PC-3 (cell line): ENCODE results near the gene SLC2A4RG. TPM values are rescaled to one million over a fixed set of nuclear protein-coding genes. Genes with fewer than 3 reads are reported as not detected.
A peak's percentile ranks its signal among the peaks of the same experiment; 100 is the strongest.

Source experiments
- ATAC-seq: fragments of 200-7000 bp; cut with Tn5 transposase; 2 replicates; pipeline ENCODE4 v1.9.1; 2020; ENCODE audit warnings: mild to moderate bottlenecking, moderate library complexity
- BruUV-seq: library from RNA; stranded (reverse); fragments of 400-500 nt; replicated peaks from 2 replicates; lab custom pipeline; 2021; lab: Mats Ljungman, UMichigan
- CTCF ChIA-PET: fragments of 300-600 bp; sonication (Branson Sonifier 250); formaldehyde crosslinking; loops from one replicate; lab custom pipeline; 2022; ENCODE audit warnings: antibody characterized with exemption; lab: Charles Lee
- POLR2A ChIA-PET: fragments of 300-600 bp; sonication (Branson Sonifier 250); formaldehyde crosslinking; loops from one replicate; lab custom pipeline; 2022; ENCODE audit warnings: antibody characterized with exemption; ENCODE audit not compliant: unreplicated experiment; lab: Charles Lee
- DNase-seq: peaks from one replicate; pipeline ENCODE4 v3.0.0-alpha.2; 2015
- H2AFZ ChIP-seq: fragments of 300-600 bp; sonication (generic); 2 replicates; pipeline ENCODE4 v1.6.0; 2016; ENCODE audit warnings: antibody characterized with exemption, low read length
- H3F3A ChIP-seq: fragments of 300-600 bp; sonication (generic); one replicate; pipeline ENCODE4 v1.6.0; 2017; ENCODE audit warnings: antibody characterized with exemption, low read length, control low read depth, mild to moderate bottlenecking; ENCODE audit not compliant: unreplicated experiment
- H3K27ac ChIP-seq: fragments of 300-600 bp; sonication (generic); 2 replicates; pipeline ENCODE4 v1.5.1; 2016; ENCODE audit warnings: mild to moderate bottlenecking, low read length
- H3K27me3 ChIP-seq: fragments of 300-600 bp; sonication (generic); 2 replicates; pipeline ENCODE4 v1.6.1; 2016; ENCODE audit warnings: low read length, mixed read lengths
- H3K36me3 ChIP-seq: fragments of 300-600 bp; sonication (generic); 2 replicates; pipeline ENCODE4 v1.6.1; 2016; ENCODE audit warnings: low read depth, mixed run types, low read length, mixed read lengths
- H3K4me1 ChIP-seq: fragments of 300-600 bp; sonication (generic); 2 replicates; pipeline ENCODE4 v1.5.1; 2016; ENCODE audit warnings: low read length; ENCODE audit not compliant: insufficient read depth
- H3K4me2 ChIP-seq: fragments of 300-600 bp; sonication (generic); 2 replicates; pipeline ENCODE4 v1.6.0; 2016; ENCODE audit warnings: low read length
- H3K4me3 ChIP-seq: fragments of 300-600 bp; sonication (generic); 2 replicates; pipeline ENCODE4 v1.5.1; 2016; ENCODE audit warnings: mild to moderate bottlenecking, low read length, mixed read lengths
- H3K79me2 ChIP-seq: fragments of 300-600 bp; sonication (generic); 2 replicates; pipeline ENCODE4 v1.6.1; 2017; ENCODE audit warnings: low read length, mixed read lengths
- H3K9ac ChIP-seq: fragments of 300-600 bp; sonication (generic); 2 replicates; pipeline ENCODE4 v1.6.0; 2016; ENCODE audit warnings: mild to moderate bottlenecking, low read length
- H3K9me2 ChIP-seq: fragments of 300-600 bp; sonication (generic); replicated peaks from 2 replicates; pipeline ENCODE4 v1.6.1; 2016; ENCODE audit warnings: mixed run types, low read length, mixed read lengths
- H3K9me3 ChIP-seq: fragments of 300-600 bp; sonication (generic); 2 replicates; pipeline ENCODE4 v1.6.1; 2016; ENCODE audit warnings: low read length, mixed read lengths
- H4K20me1 ChIP-seq: fragments of 300-600 bp; sonication (generic); 2 replicates; pipeline ENCODE4 v1.6.1; 2016; ENCODE audit warnings: low read length, mixed read lengths
- EZH2 ChIP-seq: fragments of 300-600 bp; sonication (generic); IDR thresholded peaks from one replicate; pipeline ENCODE4 v1.6.1; 2017; ENCODE audit warnings: antibody characterized with exemption, mild to moderate bottlenecking, low read length; ENCODE audit not compliant: unreplicated experiment
- EZH2phosphoT487 ChIP-seq: fragments of 300-600 bp; sonication (generic); IDR thresholded peaks from 2 replicates; pipeline ENCODE4 v1.6.1; 2018; ENCODE audit warnings: mild to moderate bottlenecking, antibody characterized with exemption, low read length, borderline replicate concordance
- intact Hi-C: fragments of 100-400 bp; cut with micrococcal nuclease; formaldehyde crosslinking; loops from 2 replicates; pipeline ENCODE4 v1.9.0; 2023
- total RNA-seq: library from RNA; depleted of rRNA; stranded (reverse); fragments of >200 nt; gene quantifications from 2 replicates; pipeline ENCODE4 v1.2.3, GENCODE V29; 2014
- TF ChIP-seq, protein P1 (sequence below): fragments of 300-600 bp; sonication (generic); conservative IDR thresholded peaks from 2 replicates; pipeline ENCODE4 v1.5.1; 2017; ENCODE audit warnings: antibody characterized with exemption, low read depth, mild to moderate bottlenecking, low read length

Gene SLC2A4RG
- total RNA-seq, 1 experiment from 2014 or later, result 116 TPM

DNA sequence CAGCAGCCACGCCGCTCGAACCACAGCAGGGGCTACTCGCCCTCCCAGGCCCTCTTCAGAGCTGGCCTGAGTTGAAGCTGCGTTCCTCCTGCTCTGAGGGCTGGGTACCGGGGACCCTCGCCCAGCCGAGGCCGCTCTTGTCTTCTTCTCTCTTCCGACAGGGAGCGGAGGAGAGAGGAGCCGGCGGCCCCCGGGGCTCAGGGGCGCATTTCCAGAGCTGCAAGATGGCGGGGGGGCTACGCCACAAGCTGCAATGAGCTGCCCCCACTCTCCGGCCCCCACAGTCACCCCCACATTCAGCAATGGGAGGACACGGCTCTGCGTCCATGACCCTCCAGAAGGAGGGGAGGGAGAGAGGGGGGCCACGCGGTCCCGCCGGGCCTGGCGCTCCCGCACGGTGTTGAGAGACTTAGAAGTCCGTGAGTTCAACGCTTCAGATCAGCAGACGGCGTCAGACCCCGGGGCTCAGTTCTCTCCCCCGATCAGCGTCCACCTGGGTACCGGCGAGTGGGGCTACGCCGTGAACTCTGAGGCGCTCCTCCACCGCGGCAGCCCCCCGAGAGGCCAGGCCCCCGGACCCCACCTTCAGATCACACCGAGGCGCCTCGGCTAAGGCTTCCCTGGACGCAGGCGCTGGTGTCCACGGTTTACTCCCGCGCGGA is 31.6 kb downstream of the SLC2A4RG start:
- Histone ChIP-seq H3K27ac (no peak overlapping the region), H3K4me3 (no peak overlapping the region), H4K20me1 (no peaks in the 10 kb centered on the region), H3F3A (no peaks in the 10 kb centered on the region), H3K4me1 (peaks cover 13% of the 10 kb centered on the region), H3K27me3 (no peaks in the 10 kb centered on the region), H3K9me3 (no peaks in the 10 kb centered on the region), H3K4me2 (no peak overlapping the region), H3K79me2 (no peaks in the 10 kb centered on the region), H3K9ac (no peak overlapping the region), H3K9me2 (no peaks in the 10 kb centered on the region), H3K36me3 (no peaks in the 10 kb centered on the region), H2AFZ (no peak overlapping the region)
- no peak for DNase-seq
- no peak for ATAC-seq
- no TSS peak for BruUV-seq
- CTCF ChIA-PET, result no interaction called here
- POLR2A ChIA-PET, result no interaction called here
- TF ChIP-seq, protein P1, sequence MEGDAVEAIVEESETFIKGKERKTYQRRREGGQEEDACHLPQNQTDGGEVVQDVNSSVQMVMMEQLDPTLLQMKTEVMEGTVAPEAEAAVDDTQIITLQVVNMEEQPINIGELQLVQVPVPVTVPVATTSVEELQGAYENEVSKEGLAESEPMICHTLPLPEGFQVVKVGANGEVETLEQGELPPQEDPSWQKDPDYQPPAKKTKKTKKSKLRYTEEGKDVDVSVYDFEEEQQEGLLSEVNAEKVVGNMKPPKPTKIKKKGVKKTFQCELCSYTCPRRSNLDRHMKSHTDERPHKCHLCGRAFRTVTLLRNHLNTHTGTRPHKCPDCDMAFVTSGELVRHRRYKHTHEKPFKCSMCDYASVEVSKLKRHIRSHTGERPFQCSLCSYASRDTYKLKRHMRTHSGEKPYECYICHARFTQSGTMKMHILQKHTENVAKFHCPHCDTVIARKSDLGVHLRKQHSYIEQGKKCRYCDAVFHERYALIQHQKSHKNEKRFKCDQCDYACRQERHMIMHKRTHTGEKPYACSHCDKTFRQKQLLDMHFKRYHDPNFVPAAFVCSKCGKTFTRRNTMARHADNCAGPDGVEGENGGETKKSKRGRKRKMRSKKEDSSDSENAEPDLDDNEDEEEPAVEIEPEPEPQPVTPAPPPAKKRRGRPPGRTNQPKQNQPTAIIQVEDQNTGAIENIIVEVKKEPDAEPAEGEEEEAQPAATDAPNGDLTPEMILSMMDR, result no peak
- TF ChIP-seq EZH2phosphoT487 (no peak), EZH2 (no peak)
- intact Hi-C loops, result no loop called here

DNA sequence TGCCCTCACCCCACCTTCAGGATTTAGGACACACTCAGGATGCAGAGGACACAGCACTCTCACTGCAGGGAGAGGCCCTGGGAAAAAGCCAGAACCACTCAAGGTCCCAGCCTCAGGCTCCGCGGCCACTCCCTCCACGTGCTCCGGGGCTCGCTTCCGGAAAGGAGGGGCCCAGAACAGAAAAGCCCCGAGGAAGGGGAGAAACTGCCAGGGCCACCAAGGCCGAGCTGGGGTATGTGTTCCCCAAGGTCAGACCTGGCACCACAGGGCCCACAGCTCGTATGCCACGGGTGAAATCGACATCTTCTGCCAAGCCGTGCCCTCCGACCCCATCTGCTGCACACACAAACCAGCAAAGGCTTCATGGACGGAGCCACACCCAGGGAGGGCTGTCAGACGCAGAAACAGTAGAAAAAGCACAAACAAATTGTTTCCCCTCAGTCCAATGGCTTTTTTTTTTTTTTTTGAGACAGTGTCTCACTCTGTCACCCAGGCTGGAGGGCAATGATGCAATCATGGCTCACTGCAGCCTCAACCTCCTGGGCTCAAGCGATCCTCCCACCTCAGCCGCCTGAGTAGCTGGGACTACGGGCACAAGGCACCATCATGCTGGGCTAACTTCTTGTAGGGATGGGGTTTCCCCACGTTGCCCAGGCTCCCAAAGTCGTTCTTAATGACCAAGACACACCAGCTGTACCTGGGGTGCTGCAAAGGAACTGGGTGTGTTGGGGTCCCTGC is 33.4 kb downstream of the SLC2A4RG start:
- Histone ChIP-seq H3K4me2 (peak overlapping the region; percentile 41), H3K27me3 (no peaks in the 10 kb centered on the region), H3K79me2 (no peaks in the 10 kb centered on the region), H4K20me1 (no peaks in the 10 kb centered on the region), H2AFZ (peak overlapping the region; percentile 73), H3K27ac (0 out of 2 replicates have a peak overlapping the region, but pooled peaks have one; percentile 28), H3K4me3 (no peak overlapping the region), H3K9me3 (no peaks in the 10 kb centered on the region), H3K9me2 (no peaks in the 10 kb centered on the region), H3K4me1 (peaks cover 17% of the 10 kb centered on the region), H3K9ac (no peak overlapping the region), H3K36me3 (no peaks in the 10 kb centered on the region), H3F3A (no peaks in the 10 kb centered on the region)
- no TSS peak for BruUV-seq
- ChIA-PET CTCF (interaction anchor here (0.6 kb wide), 2 partner anchors 13 to 25 kb away, joined by 3 to 7 read pairs; no protein-coding TSS in a partner anchor), POLR2A (no interaction called here)
- ATAC-seq, result peak; percentile 44
- no peak for TF ChIP-seq EZH2phosphoT487
- TF ChIP-seq, protein P1, result no peak
- TF ChIP-seq EZH2, result no peak
- peak; percentile 55 for DNase-seq
- intact Hi-C loops, result no loop called here
